Measurements from ENCODE around the gene IPP. TPM values are rescaled to one million over a fixed set of nuclear protein-coding genes. Genes with fewer than 3 reads are reported as not detected.
"Not testable (repeated sequence)": the region's sequence is repeated elsewhere in the genome, so short reads cannot be mapped to it uniquely, and the experiment has no call there.

IPP gene
- total and polyA plus RNA-seq, 2 of the 4 experiments (the other 2 are of a cell fraction), result 4.6 to 10.6 TPM

DNA sequence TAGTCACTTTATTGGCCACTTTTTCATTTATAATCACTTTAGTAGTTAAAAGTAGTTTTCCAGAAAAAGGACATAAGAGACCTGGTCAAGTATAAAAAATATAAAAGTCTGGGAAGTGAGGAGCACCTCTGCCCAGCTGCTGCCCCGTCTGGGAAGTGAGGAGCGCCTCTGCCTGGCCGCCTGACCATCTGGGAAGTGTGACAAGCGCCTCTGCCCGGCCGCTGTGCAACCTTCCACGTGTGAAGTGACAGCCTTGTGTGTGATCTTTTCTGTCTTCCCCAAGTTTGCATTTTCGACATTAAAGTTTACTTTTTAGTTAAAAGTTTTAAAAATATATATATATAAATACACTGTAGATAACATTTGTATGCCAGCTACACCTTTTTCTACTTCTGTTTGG, 56.6 kb downstream of the IPP start:
- H3K18ac ChIP-seq (ENCODE audit: low read depth, low read length); H4K91ac ChIP-seq (ENCODE audit: insufficient read depth, low read depth, low read length); H4K5ac ChIP-seq (ENCODE audit: low read depth, low read length); POLR2A ChIA-PET (ENCODE audit: unreplicated experiment); H3K27me3 ChIP-seq (ENCODE audit: control insufficient read depth, insufficient read depth, low read length); DNase-seq; H2BK5ac ChIP-seq (ENCODE audit: low read depth, low read length, poor library complexity, severe bottlenecking); H3K4ac ChIP-seq (ENCODE audit: low read depth, low read length); H2BK15ac ChIP-seq (ENCODE audit: low read depth, low read length); H2AFZ ChIP-seq (replicated peaks; ENCODE audit: low read length, poor library complexity); dilution Hi-C loops (cut with HindIII; ENCODE audit: low sequenced_read_pairs, unreplicated experiment); H3K4me2 ChIP-seq (ENCODE audit: low read depth, low read length); H2AK5ac ChIP-seq (ENCODE audit: low read depth, low read length); H3K27ac ChIP-seq (ENCODE audit: insufficient read depth, low read length); ATAC-seq (ENCODE audit: low read depth); H4K8ac ChIP-seq (ENCODE audit: low read depth in 2 of 2, low read length in 2 of 2); intact Hi-C loops (cut with micrococcal nuclease); H2BK20ac ChIP-seq (ENCODE audit: low read depth, low read length); H3K9ac ChIP-seq (ENCODE audit: low read depth, low read length); H2AK9ac ChIP-seq (replicated peaks; ENCODE audit: low read depth, low read length, poor library complexity); H3K4me3 ChIP-seq (ENCODE audit: insufficient read depth, low read depth, low read length); H4K20me1 ChIP-seq (ENCODE audit: insufficient read depth, low read length); H3K23ac ChIP-seq (ENCODE audit: low read depth, low read length); H3K9me3 ChIP-seq (ENCODE audit: control insufficient read depth, insufficient read depth, low read length); H2BK120ac ChIP-seq (ENCODE audit: low read depth, low read length); H3K56ac ChIP-seq (ENCODE audit: extremely low read depth, insufficient read depth, low read length); H3K14ac ChIP-seq (replicated peaks; ENCODE audit: low read depth, low read length); CTCF ChIA-PET; H3K9me1 ChIP-seq (ENCODE audit: insufficient read depth, low read length); in situ Hi-C loops (cut with MboI; ENCODE audit: low sequenced_read_pairs); H3K4me1 ChIP-seq (ENCODE audit: control insufficient read depth, insufficient read depth, low read length); BruUV-seq (replicated peaks): not testable (repeated sequence)
- WGBS, 2 experiments (ENCODE audit: extremely low coverage in 2 of 2, insufficient read length in 1 of 2), result no CpG with 5 or more reads among the region's 8 CpGs
- peaks cover 16% of the 10 kb centered on the region for H3K36me3 ChIP-seq (ENCODE audit: control insufficient read depth, insufficient read depth, low read length)
- H3K79me1 ChIP-seq (ENCODE audit: low read depth in 1 of 2, low read length in 2 of 2), result peaks cover 0 to 26% of the 10 kb centered on the region in 2 experiments; a peak in 3 of 4 replicates
